ENCODE data around the gene RADIL.
A peak's percentile ranks its signal among the peaks of the same experiment; 100 is the strongest.

Gene RADIL

DNA sequence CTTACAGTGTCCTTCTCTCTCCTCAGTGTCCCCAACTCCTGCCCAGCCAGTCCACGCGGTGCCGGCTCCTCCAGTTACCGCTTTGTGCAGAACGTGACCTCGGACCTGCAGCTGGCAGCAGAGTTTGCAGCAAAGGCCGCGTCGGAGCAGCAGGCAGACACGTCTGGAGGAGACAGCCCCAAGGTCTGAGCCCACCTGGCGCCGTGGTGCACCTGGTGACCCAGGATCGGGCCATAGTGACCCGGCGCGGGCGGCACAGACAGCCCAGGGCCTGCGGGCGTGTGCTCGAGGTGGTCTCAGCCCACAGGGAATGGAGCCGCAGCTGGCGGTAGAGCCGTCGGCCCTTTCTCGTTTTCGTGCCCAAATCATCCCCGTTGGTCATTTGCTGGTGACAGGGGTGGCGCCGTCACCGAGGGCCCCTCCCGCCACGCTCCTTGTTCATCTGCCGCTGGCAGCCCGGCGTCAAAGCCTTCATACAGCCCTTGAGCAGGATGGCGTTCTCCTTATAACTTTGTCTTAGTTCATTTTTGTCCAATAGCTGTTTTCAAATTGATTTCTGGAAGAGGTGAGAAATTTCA lies 129.0 kb downstream of the RADIL start:
- no peak for DNase-seq (ENCODE audit: low spot score)

DNA sequence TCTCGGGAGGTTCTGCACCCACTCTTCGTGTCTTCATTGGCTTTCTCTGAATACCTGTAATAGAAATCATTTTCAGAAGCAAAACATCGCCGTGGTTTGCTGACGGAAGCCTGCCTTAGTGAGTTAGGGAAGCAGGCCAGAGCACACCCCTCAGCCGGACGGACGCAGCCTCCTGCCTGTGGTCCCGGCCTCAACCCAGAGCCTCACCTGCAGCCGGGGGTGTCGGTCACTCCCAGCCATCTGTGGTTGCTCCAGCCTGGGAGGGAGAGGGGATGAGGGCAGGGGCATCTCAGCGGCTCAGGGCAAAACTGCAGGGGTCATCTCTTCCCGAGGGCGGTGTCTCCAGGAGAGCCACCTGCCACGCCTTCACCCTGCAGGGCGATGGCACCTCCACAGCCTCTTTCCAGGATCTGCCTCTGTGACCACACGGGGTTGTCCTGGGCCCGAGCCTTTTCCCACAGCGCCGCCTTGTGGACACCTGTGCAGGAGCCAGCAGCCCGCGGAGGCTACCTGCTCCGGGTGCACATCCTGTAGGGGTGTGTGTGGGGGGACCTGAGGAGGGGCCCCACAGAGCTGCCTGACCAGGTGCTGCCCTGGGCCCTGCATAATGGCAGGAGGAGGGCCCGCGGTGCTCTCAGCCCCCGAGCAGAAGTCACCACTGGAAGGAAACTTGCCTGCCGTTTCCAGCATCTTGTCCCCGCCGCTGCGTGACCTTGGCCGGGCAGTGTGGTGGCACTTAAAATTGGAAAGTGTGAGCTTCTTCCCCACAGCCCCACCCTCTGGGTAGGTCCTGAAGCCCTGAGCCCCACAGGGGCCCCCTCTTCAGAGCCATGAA lies 129.7 kb downstream of the RADIL start:
- DNase-seq (ENCODE audit: low spot score): peak; percentile 85

DNA sequence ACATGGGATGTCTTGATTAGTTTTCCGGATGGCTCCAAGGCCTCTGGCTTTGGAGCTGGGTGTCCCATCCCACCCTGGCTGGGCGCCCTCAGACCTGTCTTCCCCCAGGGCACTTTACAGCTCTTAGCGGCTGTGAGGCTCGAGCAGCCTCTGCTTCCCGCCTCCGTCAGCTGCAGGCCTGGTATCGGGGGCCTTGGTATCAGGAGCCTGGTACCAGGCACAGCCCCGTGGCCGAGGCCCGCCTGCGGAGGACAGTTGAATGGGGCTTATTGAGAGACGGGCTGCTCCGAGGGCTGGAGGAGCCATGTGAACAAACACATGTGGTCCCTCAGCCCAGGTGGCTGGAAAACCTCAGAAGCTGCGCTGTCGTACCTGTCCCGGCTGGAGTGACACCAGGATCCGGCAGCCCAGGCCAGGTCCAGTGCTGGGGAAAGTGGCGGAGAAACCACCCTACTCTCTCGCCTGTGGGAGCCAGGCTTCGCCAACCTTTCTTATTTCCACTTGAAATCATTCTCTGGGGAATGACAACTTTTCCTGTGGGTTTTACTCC lies 132.0 kb downstream of the RADIL start:
- no peak for DNase-seq (ENCODE audit: low spot score)

DNA sequence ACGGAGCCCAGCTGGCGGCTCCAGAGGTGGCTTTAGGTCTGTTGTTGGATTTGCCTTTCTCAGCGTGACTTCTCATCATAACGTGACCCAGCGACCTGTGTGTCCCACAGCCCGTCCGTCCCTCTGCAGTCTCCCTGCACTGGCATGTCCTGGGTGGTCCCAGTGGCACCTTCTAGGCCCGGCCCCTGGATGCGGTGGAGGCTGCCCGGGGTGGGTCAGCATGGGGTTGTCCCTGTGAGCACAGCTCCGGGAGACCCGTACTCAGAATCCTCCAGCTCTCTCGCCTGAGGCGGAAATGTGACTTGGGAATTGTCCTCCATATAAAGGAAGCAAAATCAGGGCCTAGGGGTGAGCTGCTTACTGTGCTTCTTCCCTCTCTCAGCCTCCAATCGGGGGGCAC lies 133.7 kb downstream of the RADIL start:
- DNase-seq (ENCODE audit: low spot score): no peak

DNA sequence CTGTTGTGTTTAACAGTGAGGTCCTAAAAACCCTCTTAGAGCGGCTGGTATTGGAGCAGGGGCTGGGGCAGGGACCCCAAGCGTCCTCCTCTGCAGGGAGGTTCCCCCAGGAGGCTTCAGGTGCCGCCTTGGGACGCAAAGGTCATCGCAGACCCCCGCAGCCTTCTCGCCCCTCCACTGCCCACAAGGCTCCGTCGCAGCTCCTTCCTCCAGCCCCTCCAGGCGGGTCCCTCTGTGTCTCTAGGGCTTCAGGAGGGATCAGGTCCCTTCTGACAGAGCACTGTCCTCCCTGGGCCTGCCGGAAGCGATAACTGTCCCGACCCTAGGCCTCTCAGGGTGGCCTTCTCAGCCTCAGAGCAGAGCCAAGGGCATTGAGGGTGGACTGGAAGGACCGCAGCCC lies 134.2 kb downstream of the RADIL start:
- DNase-seq (ENCODE audit: low spot score): no peak
